GM21737 (cell line): Measurements from ENCODE around the gene USP21.

Source experiments
- ATAC-seq: cut with Tn5 transposase; IDR thresholded peaks from one replicate; pipeline ENCODE4 v1.9.1; 2021; ENCODE audit warnings: mild to moderate bottlenecking, moderate library complexity; ENCODE audit not compliant: unreplicated experiment

Gene USP21

DNA sequence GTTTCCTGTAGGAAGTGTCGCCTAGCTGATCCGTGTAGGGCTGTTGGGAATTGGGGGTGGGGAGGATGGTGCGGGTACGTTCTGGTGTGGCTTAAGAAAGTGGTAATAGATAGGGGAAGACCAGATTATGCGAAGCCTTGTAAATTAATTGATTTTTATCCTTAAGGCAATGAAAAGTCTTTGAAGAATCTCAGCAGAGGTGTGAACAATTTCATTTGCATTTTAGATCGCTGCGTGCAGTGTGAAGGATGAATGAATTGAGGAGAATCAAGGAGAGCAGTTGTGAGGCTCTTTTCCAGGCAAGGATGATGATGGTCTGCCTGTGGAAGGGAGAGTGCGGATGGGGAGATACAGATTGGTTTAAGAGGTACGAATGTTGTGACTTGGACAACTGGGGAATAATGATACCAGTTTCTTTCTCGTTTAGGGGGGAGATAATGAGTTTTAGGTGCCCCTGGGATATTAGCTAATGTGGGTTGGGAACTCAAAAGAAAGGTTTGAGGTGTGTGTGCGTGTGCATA lies 26.0 kb upstream of the USP21 start:
- peak; percentile 24 for ATAC-seq

DNA sequence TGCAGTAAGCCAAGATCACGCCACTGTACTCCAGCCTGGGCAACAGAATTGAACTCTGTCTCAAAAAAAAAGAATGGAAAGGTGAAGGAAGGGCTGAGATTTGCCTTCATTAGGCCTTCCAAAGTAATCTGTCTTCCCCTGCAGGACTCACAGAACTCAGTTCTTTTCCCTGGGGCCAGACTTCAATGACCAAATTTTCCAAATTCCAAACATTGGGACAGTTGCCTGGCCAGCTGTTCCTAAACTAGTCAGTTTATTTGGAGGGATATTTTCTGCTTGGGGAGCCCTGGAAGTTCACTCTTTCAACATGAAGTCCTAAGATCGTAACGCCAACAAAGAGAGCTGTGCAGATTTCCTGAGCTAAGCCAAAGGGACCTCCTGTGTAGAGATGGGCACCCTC lies 21.4 kb upstream of the USP21 start:
- no peak for ATAC-seq

DNA sequence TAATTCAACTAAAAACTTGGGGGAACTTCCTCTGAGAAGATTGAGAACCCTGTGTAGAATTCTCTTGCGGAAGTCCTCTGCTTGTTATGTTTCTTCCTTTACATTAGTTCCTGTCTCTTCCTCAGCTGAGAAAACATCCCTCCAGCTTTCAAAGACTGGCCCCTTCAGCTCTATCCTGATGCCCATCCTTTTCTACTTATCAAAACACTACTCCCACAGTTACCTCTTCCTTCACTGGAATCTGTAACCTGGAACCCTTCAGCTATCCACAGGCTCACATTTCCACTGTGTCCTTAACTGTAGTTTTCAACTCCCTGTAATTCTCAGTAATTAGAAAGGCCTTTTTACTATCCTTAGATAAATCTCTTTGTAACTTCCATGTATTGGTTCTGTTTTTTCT lies 20.9 kb upstream of the USP21 start:
- no peak for ATAC-seq

DNA sequence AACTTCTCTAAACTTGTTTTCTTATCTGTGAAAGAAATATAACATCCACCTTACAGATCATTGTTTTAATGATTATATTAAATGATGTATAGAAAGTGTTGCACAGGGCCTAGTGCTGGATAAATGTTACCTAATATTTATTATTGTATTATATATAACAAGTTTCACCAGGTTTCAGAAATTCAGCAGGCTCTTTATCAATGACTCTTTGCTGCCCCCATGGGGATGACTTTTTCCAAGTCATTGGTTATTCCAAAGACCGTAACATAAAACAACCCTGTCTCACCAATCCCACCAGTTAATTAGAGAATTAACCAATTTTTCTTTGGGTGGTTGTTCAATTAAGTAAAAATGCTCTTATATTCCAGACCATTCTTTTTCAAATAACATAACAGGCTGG lies 19.5 kb upstream of the USP21 start:
- ATAC-seq, result no peak

DNA sequence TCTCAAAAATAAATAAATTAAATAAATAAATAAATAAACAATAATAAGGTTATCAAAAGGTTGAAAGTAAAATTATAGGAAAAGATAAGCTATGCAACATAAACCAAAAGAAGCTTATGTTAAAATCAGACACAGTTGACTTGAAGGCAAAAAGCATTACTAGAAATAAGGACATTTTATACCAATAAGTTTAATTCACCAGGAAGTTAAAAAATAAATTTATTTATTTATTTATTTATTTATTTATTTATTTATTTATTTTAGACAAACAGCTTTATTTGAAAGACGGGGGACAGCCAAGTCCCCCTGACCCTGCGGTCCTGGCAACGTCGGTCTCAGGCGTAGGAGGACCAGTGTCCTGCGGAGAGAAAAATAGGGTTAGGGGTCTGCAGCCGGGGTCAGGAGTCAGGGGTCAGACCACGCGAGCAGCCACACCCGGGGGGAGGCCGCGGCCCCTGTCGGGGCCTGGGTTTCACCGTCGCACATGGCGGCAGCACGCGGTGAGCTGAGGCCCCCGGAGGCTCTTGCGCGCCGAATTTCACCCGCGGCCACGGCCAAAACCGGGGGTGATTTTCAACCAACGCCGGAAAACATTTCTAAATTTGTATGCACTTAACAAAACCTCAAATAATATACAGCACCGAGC lies 18.4 kb upstream of the USP21 start:
- ATAC-seq, result no peak

DNA sequence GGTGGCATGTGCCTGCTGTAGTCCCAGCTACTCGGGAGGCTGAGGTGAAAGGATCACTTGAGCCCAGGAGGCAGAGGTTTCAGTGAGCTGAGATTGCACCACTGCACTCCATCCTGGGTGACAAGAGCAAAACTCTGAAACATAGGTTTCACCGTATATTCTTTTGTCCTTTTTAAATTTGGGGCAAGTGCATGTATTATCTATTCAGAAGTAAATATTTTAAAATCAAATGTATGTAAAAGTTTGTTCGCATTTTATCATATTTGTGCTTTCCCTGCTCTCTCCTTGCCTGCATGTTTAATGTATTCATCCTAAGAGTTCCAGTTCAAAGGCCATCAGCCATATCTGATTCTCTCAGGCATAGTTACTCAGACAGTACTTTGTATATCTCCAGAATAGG lies 13.5 kb upstream of the USP21 start:
- no peak for ATAC-seq

DNA sequence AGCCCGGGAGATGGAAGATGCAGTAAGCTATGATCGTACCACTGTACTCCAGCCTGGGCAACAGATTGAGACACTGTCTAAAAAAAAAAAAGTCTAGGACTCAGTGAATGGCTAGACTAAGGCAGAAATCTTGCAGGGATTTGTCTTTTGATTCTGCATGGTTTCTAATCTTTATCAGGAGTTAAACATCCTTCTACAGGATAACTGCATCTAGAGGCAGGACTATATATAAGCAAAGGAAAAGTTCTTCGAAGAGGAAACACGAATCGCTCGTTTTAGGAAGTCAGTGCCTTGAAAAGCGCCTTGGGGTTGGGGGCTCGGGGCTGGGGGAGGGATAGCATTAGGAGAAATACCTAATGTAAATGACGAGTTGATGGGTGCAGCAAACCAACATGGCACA lies 6.1 kb upstream of the USP21 start:
- no peak for ATAC-seq

DNA sequence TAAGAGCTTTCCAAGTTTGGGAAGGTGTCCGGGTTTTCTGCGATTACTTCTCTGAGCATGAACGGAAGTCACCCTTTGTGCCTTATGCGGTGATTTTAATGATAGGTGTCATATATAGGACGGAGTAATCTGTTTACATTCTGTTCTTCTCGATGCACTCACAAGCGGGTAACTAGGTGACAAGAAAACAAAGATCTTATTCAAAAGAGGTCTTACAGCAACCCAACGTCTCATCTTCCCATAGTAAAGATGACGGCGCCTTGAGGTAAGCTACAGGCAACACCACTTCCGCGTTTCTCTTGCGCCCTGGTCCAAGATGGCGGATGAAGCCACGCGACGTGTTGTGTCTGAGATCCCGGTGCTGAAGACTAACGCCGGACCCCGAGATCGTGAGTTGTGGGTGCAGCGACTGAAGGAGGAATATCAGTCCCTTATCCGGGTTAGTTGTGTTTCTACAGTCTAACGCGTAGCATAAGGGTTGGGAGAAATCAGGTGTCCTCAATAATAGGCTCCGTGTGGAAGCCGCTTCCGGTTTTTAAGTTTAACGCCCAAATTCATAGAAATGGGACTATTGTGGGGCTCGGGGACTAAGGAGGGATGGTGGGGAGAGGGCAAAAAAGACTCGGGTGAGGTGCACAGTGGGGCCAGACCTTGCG lies 5.5 kb upstream of the USP21 start, which contains the start of gene UFC1:
Gene UFC1 (plus strand): TSS at position 297 of the 656 bp plus-strand sequence. CDS start 20 bp downstream, at position 317.
- peak; percentile 85 for ATAC-seq

DNA sequence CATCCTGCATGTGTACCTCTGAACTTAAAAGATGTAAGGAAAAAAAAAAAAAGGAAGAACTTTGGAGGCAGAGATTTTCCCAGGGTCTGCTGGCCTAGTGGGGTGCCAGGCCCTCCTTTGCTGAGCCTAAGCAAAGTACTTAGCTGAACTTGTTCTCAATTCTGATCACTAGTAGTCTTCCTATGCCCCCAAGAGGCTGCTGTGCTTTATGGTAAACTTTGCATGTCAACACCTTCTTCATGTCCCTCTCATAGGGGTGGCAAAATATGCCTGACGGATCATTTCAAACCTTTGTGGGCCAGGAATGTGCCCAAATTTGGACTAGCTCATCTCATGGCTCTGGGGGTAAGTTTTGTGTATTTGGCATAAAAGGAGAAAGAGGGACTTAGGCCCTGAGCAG lies 1.4 kb upstream of the USP21 start:
- no peak for ATAC-seq

DNA sequence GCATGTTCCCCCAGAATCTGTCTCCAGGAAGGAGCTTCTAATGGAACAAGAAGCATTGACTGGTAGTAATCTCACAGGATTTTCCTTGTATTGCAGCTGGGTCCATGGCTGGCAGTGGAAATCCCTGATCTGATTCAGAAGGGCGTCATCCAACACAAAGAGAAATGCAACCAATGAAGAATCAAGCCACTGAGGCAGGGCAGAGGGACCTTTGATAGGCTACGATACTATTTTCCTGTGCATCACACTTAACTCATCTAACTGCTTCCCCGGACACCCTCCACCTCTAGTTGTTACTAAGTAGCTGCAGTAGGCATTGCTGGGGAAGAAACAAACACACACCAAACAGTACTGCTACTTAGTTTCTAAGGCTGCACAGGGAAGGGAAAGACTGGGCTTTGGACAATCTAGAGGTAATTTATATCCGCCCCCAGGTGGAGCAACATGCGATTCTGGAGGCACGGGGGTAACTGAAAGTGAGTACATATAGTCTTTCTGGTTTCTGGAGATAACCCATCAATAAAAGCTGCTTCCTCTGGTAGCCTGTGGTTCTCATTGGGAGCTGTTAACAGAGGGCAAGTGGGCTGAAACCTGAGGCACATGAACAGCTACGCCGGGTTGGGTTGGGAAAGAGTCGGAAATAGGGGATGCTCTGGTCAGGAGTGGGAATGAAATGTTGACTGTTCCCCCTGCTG lies 837 bp upstream of the USP21 start:
- ATAC-seq, result peak; percentile 6

DNA sequence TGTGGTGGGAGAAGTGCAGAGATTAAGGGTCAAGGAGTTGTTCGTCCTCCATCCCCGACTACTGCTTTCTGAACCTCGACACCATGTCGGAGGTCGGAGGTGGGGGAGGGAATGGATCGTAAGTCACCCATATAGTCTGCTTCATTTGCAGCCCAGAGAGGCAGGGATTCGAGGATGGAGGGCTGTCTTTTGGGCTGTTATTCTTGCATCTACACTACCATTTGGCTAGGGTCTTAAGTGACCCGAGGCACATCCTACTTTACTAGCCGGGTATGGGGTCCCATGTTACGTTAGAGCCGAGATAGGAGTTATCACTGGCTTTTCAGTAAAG lies 578 bp downstream of the USP21 start:
- ATAC-seq, result no peak

DNA sequence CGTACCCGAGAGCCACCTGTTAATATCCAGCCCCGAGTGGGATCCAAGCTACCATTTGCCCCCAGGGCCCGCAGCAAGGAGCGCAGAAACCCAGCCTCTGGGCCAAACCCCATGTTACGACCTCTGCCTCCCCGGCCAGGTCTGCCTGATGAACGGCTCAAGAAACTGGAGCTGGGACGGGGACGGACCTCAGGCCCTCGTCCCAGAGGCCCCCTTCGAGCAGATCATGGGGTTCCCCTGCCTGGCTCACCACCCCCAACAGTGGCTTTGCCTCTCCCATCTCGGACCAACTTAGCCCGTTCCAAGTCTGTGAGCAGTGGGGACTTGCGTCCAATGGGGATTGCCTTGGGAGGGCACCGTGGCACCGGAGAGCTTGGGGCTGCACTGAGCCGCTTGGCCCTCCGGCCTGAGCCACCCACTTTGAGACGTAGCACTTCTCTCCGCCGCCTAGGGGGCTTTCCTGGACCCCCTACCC lies 1.4 kb downstream of the USP21 start:
- ATAC-seq, result no peak

DNA sequence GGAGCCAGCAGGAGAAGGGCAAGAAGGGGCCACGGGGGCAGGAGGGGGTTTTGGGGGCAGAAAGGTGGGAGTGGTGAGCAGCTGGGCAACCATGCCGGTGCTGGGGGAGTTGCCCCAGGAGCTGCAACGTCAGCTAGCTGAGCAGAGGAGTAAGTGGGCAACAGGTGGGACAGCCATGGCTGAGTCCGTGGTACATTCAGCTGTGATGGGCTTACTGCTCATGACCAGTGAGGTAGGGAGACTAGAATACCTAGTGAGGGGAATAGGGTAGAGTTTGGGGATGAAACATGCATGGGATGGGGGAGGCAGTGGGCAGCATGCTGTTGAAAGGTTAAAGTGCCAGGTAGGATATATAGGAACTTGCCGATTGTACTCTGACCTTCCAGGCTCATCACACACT lies 2.4 kb downstream of the USP21 start:
- no peak for ATAC-seq

DNA sequence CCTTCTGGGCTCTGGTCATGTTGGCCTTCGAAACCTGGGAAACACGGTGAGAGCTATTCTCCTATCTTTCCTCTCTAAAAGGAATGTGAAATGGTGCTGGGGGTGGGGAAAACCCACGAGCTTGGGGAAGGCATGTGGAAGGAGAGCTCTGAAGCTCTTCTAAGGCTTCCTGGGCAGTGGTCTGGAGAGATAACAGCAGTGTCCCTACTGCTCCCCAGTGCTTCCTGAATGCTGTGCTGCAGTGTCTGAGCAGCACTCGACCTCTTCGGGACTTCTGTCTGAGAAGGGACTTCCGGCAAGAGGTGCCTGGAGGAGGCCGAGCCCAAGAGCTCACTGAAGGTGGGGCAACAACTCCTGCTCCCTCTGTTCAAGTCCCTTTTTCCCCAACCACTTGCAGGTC lies 2.8 kb downstream of the USP21 start:
- no peak for ATAC-seq

DNA sequence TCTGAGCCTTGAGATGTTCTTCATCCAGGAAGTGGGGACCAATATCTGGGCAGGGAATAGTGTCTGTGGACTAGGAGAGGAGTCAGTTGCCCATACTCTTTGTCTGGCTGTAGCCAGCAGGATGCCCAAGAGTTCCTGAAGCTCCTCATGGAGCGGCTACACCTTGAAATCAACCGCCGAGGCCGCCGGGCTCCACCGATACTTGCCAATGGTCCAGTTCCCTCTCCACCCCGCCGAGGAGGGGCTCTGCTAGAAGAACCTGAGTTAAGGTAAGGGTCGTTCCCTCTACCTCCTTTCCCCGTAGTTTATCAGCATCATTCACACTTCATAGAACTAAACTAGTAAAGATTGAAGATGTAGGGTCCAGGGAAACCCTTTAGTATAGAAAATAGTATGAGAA lies 3.5 kb downstream of the USP21 start:
- ATAC-seq, result no peak

DNA sequence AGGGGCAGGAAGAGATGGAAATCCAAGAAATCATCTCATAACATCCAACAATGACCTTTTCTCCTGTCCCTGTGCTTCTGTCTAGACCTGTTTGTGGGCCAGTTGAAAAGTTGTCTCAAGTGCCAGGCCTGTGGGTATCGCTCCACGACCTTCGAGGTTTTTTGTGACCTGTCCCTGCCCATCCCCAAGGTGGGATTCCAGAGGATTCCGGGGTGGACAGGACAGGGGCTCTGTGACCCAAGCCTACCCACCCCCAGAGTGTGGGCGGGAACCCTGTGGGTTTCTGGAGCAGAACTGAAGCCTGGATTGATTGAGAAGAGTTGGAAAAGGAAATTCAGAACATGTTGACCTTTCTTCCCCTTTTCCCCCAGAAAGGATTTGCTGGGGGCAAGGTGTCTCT lies 4.5 kb downstream of the USP21 start:
- no peak for ATAC-seq

DNA sequence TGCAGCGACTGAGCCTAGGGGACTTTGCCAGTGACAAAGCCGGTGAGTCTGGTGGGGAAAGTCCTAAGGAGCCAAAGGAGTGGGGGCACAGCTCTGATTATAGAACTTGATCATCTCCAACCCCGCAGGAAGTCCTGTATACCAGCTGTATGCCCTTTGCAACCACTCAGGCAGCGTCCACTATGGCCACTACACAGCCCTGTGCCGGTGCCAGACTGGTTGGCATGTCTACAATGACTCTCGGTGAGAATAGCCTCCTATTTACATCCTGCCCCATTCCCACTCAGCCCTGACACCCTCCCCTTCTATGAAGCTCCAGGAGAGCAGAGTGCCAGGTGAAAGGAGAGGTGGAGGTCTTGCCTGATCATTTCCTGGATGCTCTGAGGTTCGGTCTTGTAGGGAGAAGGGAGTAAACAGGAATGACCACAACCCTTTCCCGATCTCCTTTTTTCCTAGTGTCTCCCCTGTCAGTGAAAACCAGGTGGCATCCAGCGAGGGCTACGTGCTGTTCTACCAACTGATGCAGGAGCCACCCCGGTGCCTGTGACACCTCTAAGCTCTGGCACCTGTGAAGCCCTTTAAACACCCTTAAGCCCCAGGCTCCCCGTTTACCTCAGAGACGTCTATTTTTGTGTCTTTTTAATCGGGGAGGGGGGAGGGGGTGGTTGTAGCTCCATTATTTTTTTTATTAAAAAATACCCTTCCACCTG lies 5.8 kb downstream of the USP21 start:
- ATAC-seq, result no peak

DNA sequence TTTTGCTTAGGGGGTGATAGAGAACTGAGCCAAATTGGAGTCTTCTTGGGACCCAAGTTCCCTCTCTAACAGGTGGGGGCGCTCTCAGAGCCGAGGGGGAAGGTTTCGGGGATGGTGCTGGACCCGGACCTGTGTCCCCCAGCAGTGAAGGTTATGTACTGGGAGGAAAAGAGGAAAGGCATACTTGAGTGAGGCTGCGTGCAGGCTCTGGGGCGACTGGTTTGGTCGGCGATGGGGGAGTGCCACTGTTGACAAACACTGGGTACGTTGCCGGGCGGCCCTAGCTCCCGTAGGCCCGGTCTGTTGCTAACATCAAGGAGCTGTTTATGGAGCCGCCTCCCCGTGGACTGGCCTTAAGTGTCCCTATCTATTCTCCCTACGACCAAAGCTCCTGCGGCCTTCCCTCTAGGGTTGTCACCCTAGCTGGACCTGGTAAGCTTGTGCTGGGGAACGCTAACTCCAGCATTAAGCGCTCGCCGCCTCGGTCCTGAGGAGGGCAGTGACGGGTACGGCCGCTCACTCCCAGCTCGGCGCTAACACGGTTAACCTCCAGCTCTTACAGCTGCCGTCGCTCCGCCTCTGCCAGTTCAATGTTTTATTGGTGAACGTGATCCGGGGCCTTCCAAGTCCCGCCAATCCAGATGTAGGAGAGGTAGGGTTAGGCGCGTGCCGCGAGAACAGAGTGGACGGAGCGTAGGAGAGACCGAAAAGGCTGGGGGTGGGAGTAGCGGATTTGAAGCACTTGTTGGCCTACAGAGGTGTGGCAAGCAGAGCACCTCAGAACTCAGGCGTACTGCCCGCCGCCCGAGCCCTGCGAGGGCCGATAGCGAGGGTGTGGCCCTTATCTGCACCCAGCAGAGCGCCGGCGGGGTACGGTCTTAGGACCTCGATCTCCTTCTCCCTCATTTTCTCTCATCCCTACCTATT lies 6.7 kb downstream of the USP21 start, which contains the start of gene PPOX:
Gene PPOX (plus strand): TSS at position 685 of the 927 bp plus-strand sequence. CDS start 422 bp downstream, outside the sequence.
- ATAC-seq, result peak; percentile 88

DNA sequence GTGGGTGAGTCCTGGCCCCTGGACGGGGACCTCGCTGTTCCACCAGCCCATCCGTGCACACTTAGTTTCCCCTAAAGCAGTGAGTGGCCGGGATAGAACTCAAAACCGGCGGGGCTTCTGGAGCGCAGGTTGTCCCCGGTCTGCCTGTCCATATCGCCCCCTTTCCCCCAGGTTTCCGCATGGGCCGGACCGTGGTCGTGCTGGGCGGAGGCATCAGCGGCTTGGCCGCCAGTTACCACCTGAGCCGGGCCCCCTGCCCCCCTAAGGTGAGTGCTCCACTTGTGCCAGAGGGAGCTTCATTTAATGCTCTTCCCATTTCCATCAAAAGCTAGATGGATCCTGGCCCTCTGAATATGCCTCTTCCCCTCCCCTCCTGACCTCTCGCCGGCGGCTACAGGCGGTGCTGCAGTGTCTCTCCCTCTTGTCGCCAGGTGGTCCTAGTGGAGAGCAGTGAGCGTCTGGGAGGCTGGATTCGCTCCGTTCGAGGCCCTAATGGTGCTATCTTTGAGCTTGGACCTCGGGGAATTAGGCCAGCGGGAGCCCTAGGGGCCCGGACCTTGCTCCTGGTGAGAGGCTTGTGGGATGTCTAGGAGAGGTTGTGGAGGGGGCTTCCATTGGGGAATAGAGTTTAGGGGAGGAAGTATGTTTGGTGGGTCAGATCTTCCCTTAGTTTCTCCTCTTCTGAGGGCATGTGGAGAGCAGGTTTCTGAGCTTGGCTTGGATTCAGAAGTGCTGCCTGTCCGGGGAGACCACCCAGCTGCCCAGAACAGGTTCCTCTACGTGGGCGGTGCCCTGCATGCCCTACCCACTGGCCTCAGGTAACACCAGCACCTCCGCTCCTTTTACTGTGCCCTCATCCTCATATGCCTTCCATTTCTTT lies 7.6 kb downstream of the USP21 start:
- no peak for ATAC-seq
